ENCODE results near the gene PABPC1L. TPM values are rescaled to one million over a fixed set of nuclear protein-coding genes. Genes with fewer than 3 reads are reported as not detected.

PABPC1L gene
- total RNA-seq, 1 experiment from 2014 or later = 127 TPM

GRCh38 chr20:44954211-44954610 lies 44.4 kb downstream of the PABPC1L start:
- Histone ChIP-seq H3K4me1 (ENCODE audit: control insufficient read depth in 1 of 2, insufficient read depth in 2 of 2, low read length in 2 of 2) (peaks cover 5 to 8% of the 10 kb centered on the region in 2 experiments; a peak in 3 of 4 replicates), H3K9me2 (ENCODE audit: insufficient read depth) (no peaks in the 10 kb centered on the region), H3K27ac (ENCODE audit: low read depth, low read length) (no peak overlapping the region), H3K9ac (ENCODE audit: low read length) (no peak overlapping the region), H3K36me3 (ENCODE audit: control insufficient read depth in 1 of 2, insufficient read depth in 2 of 2, low read length in 2 of 2) (peaks cover 60 to 73% of the 10 kb centered on the region in 2 experiments; a peak in 3 of 4 replicates), H3K4me3 (replicated peaks in 1 of 2; ENCODE audit: low read depth in 1 of 2, low read length in 2 of 2) (no peak overlapping the region), H3K27me3 (ENCODE audit: insufficient read depth, low read length) (no peaks in the 10 kb centered on the region), H2AFZ (ENCODE audit: low read depth, low read length, poor library complexity, severe bottlenecking) (no peak overlapping the region), H3K9me3 (ENCODE audit: control insufficient read depth in 1 of 2, insufficient read depth in 1 of 2, low read depth in 1 of 2, low read length in 2 of 2) (no peaks in the 10 kb centered on the region), H3K79me2 (ENCODE audit: insufficient read depth, low read length) (peaks cover 39% of the 10 kb centered on the region), H3K4me2 (ENCODE audit: low read length) (no peak overlapping the region), H4K20me1 (ENCODE audit: insufficient read depth) (no peaks in the 10 kb centered on the region; the same call in 1 of the 2 replicates)
- ChIA-PET RAD21 (ENCODE audit: low non-redundant PET in 1 of 2, low total read pairs in 2 of 2, uncharacterized antibody in 2 of 2, unreplicated experiment in 2 of 2) (no interaction called here), CTCF (no interaction called here), POLR2A (no interaction called here)
- BruUV-seq (replicated peaks) = no TSS peak
- intact Hi-C loops (cut with micrococcal nuclease) = no loop called here
- no peak for ATAC-seq
- TF ChIP-seq RAD21 (IDR thresholded peaks at IDR 0.05; ENCODE audit: low read depth) = no peak
- no peak for TF ChIP-seq EZH2phosphoT487 (IDR thresholded peaks at IDR 0.05; ENCODE audit: borderline replicate concordance)
- no peak for TF ChIP-seq ZNF274 (IDR thresholded peaks at IDR 0.05; ENCODE audit: low read depth, low read length)
- no peak for TF ChIP-seq YY1 (IDR thresholded peaks at IDR 0.05; ENCODE audit: extremely low read depth, insufficient replicate concordance, low read depth, low read length)
- no peak for TF ChIP-seq ATF3 (IDR thresholded peaks at IDR 0.05)
- no peak for TF ChIP-seq CEBPB (IDR thresholded peaks at IDR 0.05; ENCODE audit: low read depth)
- TF ChIP-seq CBX3 (IDR thresholded peaks at IDR 0.05; ENCODE audit: low read depth) = no peak
- no peak for TF ChIP-seq MAX (IDR thresholded peaks at IDR 0.05)
- no peak for TF ChIP-seq SIN3A (IDR thresholded peaks at IDR 0.05; ENCODE audit: low read depth)
- no peak for TF ChIP-seq POLR2AphosphoS5 (IDR thresholded peaks at IDR 0.05; ENCODE audit: low read depth, low read length)
- no peak for DNase-seq (ENCODE audit: low read depth, low spot score)

- Histone ChIP-seq H4K20me1 (ENCODE audit: insufficient read depth) (no peaks in the 10 kb centered on the region; the same call in 1 of the 2 replicates), H3K27ac (ENCODE audit: low read depth, low read length) (no peak overlapping the region), H3K4me3 (replicated peaks in 1 of 2; ENCODE audit: low read depth in 1 of 2, low read length in 2 of 2) (no peak overlapping the region), H3K4me2 (ENCODE audit: low read length) (no peak overlapping the region), H3K36me3 (ENCODE audit: control insufficient read depth in 1 of 2, insufficient read depth in 2 of 2, low read length in 2 of 2) (peaks cover 53 to 66% of the 10 kb centered on the region in 2 experiments; a peak in 3 of 4 replicates), H3K79me2 (ENCODE audit: insufficient read depth, low read length) (peaks cover 46% of the 10 kb centered on the region), H3K9me3 (ENCODE audit: control insufficient read depth in 1 of 2, insufficient read depth in 1 of 2, low read depth in 1 of 2, low read length in 2 of 2) (no peaks in the 10 kb centered on the region), H3K9ac (ENCODE audit: low read length) (no peak overlapping the region), H2AFZ (ENCODE audit: low read depth, low read length, poor library complexity, severe bottlenecking) (no peak overlapping the region), H3K9me2 (ENCODE audit: insufficient read depth) (no peaks in the 10 kb centered on the region), H3K4me1 (ENCODE audit: control insufficient read depth in 1 of 2, insufficient read depth in 2 of 2, low read length in 2 of 2) (peaks cover 6 to 11% of the 10 kb centered on the region in 2 experiments; a peak in 3 of 4 replicates), H3K27me3 (ENCODE audit: insufficient read depth, low read length) (no peaks in the 10 kb centered on the region)
- no peak for DNase-seq (ENCODE audit: low read depth, low spot score)
- no peak for ATAC-seq
- intact Hi-C loops (cut with micrococcal nuclease) = no loop called here
- CTCF ChIA-PET = no interaction called here
- RAD21 ChIA-PET (ENCODE audit: low non-redundant PET in 1 of 2, low total read pairs in 2 of 2, uncharacterized antibody in 2 of 2, unreplicated experiment in 2 of 2) = no interaction called here
- POLR2A ChIA-PET = no interaction called here
- no TSS peak for BruUV-seq (replicated peaks)
- no peak for TF ChIP-seq ELF1 (IDR thresholded peaks at IDR 0.05; ENCODE audit: borderline replicate concordance, low read depth)
- TF ChIP-seq EZH2 (IDR thresholded peaks at IDR 0.05) = no peak
- TF ChIP-seq ATF3 (IDR thresholded peaks at IDR 0.05) = no peak
- TF ChIP-seq POLR2AphosphoS5 (IDR thresholded peaks at IDR 0.05; ENCODE audit: low read depth, low read length) = no peak
- no peak for TF ChIP-seq ZFX (IDR thresholded peaks at IDR 0.05)
- no peak for TF ChIP-seq MAX (IDR thresholded peaks at IDR 0.05)
- TF ChIP-seq SRF (IDR thresholded peaks at IDR 0.05; ENCODE audit: low read depth) = no peak
- no peak for TF ChIP-seq FOSL1 (IDR thresholded peaks at IDR 0.05; ENCODE audit: low read depth)
- TF ChIP-seq EZH2phosphoT487 (IDR thresholded peaks at IDR 0.05; ENCODE audit: borderline replicate concordance) = no peak
- no peak for TF ChIP-seq SP1 (IDR thresholded peaks at IDR 0.05; ENCODE audit: low read depth)
- TF ChIP-seq YY1 (IDR thresholded peaks at IDR 0.05; ENCODE audit: extremely low read depth, insufficient replicate concordance, low read depth, low read length) = no peak
- no peak for TF ChIP-seq ZBTB33 (IDR thresholded peaks at IDR 0.05; ENCODE audit: extremely low read depth, insufficient replicate concordance, low read length)
- no peak for TF ChIP-seq RAD21 (IDR thresholded peaks at IDR 0.05; ENCODE audit: low read depth)
- no peak for TF ChIP-seq JUND (IDR thresholded peaks at IDR 0.05)
- no peak for TF ChIP-seq SIN3A (IDR thresholded peaks at IDR 0.05; ENCODE audit: low read depth)
- no peak for TF ChIP-seq EGR1 (IDR thresholded peaks at IDR 0.05; ENCODE audit: low read depth)
These were observed 45.4 kb downstream of the PABPC1L start for GRCh38 chr20:44955270-44955669.

Data from HCT116 (cell line).